Mucosa of stomach (tissue), 1 donor: ENCODE results near the gene FHL2.

Experiments
- H3K27me3 ChIP-seq: one replicate; pipeline ENCODE4 v1.7.0; 2013; ENCODE audit warnings: mild to moderate bottlenecking, low read length; ENCODE audit not compliant: control insufficient read depth, insufficient read depth
- H3K36me3 ChIP-seq: one replicate; pipeline ENCODE4 v1.7.0; 2013; ENCODE audit warnings: low read length; ENCODE audit not compliant: control insufficient read depth, insufficient read depth
- H3K4me1 ChIP-seq: one replicate; pipeline ENCODE4 v1.7.0; 2013; ENCODE audit warnings: mild to moderate bottlenecking, low read length; ENCODE audit not compliant: control insufficient read depth, insufficient read depth
- H3K4me3 ChIP-seq: one replicate; pipeline ENCODE4 v1.7.0; 2013; ENCODE audit warnings: low read length
- H3K9ac ChIP-seq: one replicate; pipeline ENCODE4 v1.7.0; 2013; ENCODE audit warnings: mild to moderate bottlenecking, low read length, moderate library complexity
- H3K9me3 ChIP-seq: one replicate; pipeline ENCODE4 v1.7.0; 2013; ENCODE audit warnings: mild to moderate bottlenecking, low read length, moderate library complexity; ENCODE audit not compliant: control insufficient read depth
- donor health status: Pancreatic carcinoma.

FHL2 gene

DNA sequence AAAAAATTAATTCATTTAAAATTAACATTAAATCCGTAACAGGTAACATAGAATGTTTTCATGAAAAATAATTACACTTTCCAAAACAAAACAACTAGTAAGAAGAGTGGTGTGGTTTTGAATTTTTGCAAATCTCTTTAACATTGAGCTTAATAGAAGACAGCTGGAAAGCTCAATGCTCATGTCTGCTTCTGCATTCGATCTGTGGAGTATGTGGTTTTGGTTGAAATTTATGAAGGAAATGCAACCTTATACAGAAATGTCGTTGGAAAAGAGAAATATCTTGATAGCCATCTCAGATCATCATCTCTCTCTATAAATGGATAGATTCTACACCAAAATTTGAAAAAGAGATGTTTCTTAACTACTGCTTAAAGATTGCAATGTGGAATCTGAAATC, 17.3 kb upstream of the FHL2 start:
- no peak overlapping the region for H3K9ac ChIP-seq
- no peaks in the 10 kb centered on the region for H3K36me3 ChIP-seq
- H3K9me3 ChIP-seq: no peaks in the 10 kb centered on the region
- H3K27me3 ChIP-seq: no peaks in the 10 kb centered on the region
- H3K4me1 ChIP-seq: peaks cover 20% of the 10 kb centered on the region
- H3K4me3 ChIP-seq: no peak overlapping the region

DNA sequence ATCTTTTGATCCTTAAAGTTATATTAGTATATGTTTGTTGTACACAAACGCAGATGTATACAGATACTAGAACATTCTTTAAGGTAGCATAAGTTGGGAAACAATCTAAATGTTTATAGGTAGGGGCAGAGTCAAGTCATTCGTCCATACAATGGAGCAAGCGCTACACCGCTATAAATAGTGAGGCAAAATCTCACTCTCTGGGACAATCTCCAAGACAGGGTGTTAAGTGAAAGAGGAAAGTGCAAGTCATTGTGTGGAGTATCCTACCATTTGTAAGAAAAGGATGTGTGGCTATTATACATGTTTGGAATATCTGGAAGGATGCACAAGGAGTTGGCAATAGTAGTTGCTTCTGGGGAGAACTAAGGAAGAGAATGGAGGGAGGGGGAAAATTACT, 16.2 kb upstream of the FHL2 start:
- no peak overlapping the region for H3K9ac ChIP-seq
- H3K4me1 ChIP-seq: peaks cover 31% of the 10 kb centered on the region
- no peak overlapping the region for H3K4me3 ChIP-seq
- no peaks in the 10 kb centered on the region for H3K36me3 ChIP-seq
- no peaks in the 10 kb centered on the region for H3K9me3 ChIP-seq
- no peaks in the 10 kb centered on the region for H3K27me3 ChIP-seq

- Histone ChIP-seq H3K4me1 (peaks cover 44% of the 10 kb centered on the region), H3K27me3 (no peaks in the 10 kb centered on the region), H3K9ac (no peak overlapping the region), H3K36me3 (no peaks in the 10 kb centered on the region), H3K4me3 (no peak overlapping the region), H3K9me3 (no peaks in the 10 kb centered on the region)
Observed at GRCh38 chr2:105413206-105413605, 14.4 kb upstream of the FHL2 start.

DNA sequence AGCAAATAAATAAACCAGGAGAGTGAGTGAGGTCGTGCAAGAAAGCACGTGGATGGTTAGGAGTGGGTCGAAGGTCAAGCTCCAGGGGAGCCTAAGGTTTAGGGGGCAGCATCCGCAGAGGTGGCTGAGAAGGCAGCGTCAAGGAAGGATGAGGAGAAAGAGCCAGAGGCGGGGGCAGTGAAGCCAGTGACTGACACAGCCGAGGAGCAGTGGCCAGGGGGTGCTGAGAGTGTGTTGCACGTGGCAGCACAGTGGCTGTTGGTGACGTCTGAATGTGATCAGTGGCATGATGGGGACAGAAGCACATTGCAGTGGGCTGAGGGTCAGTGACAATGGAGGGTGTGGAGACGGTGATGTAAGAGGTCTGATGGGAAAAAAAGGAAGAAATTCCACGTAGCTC, 13.7 kb upstream of the FHL2 start:
- H3K36me3 ChIP-seq: no peaks in the 10 kb centered on the region
- H3K9me3 ChIP-seq: no peaks in the 10 kb centered on the region
- no peak overlapping the region for H3K9ac ChIP-seq
- no peaks in the 10 kb centered on the region for H3K27me3 ChIP-seq
- H3K4me3 ChIP-seq: no peak overlapping the region
- H3K4me1 ChIP-seq: peaks cover 40% of the 10 kb centered on the region

DNA sequence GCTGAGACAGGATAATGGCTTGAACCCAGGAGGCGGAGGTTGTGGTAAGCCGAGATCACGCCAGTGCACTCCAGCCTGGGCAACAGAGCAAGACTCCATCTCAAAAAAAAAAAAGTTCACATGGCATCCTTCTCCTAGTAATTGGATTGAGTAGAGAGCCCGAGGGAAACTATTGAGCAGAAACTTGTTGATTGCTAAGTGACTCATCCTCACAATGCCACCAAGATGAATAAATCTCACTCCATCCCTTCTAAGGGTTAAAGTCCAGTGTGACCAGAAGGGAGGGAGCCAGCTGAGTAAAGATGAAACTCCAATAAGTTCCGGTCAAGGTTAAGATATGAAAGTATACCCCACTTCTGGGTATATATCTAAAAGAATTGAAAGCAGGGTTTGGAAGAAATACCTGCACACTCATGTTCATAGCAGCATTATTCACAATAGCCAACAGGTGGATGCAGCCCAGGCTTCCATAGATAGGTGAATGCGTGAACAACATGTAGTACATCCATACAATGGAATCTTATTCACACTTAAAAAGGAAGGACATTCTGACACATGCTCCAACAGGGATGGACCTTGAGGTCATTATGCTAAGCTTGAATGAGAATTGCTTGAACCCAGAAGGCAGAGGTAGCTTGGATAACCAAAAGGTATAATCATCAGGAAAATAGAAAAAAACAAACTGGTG, 13.0 kb upstream of the FHL2 start:
- Histone ChIP-seq H3K36me3 (no peaks in the 10 kb centered on the region), H3K9me3 (no peaks in the 10 kb centered on the region), H3K4me3 (peak overlapping the region; percentile 18), H3K9ac (peak overlapping the region; percentile 14), H3K4me1 (peaks cover 40% of the 10 kb centered on the region), H3K27me3 (no peaks in the 10 kb centered on the region)

- no peaks in the 10 kb centered on the region for H3K36me3 ChIP-seq
- no peaks in the 10 kb centered on the region for H3K9me3 ChIP-seq
- no peak overlapping the region for H3K9ac ChIP-seq
- no peaks in the 10 kb centered on the region for H3K27me3 ChIP-seq
- H3K4me1 ChIP-seq: peaks cover 43% of the 10 kb centered on the region
- no peak overlapping the region for H3K4me3 ChIP-seq
Observed at GRCh38 chr2:105410554-105410953, 11.7 kb upstream of the FHL2 start.

DNA sequence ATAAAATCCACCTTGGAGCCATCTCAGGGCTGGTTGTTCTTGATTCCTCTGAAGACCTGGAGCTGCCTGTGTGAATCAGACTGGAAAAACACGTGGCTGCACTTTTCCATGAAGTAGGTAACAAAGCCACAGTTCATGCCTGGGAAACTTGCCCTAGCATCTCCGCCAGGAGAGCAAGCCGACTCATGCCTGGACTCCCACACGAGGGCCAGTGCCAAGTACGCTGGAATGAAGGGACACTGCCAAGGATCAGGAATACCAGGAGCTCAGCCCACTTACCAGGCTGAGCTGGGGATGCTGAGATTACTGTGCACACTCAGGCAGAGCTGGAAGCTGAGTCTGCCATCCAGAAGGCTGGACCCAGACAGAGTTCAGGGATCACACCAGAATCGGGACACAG, 10.9 kb upstream of the FHL2 start:
- Histone ChIP-seq H3K4me1 (peaks cover 49% of the 10 kb centered on the region), H3K4me3 (no peak overlapping the region)

DNA sequence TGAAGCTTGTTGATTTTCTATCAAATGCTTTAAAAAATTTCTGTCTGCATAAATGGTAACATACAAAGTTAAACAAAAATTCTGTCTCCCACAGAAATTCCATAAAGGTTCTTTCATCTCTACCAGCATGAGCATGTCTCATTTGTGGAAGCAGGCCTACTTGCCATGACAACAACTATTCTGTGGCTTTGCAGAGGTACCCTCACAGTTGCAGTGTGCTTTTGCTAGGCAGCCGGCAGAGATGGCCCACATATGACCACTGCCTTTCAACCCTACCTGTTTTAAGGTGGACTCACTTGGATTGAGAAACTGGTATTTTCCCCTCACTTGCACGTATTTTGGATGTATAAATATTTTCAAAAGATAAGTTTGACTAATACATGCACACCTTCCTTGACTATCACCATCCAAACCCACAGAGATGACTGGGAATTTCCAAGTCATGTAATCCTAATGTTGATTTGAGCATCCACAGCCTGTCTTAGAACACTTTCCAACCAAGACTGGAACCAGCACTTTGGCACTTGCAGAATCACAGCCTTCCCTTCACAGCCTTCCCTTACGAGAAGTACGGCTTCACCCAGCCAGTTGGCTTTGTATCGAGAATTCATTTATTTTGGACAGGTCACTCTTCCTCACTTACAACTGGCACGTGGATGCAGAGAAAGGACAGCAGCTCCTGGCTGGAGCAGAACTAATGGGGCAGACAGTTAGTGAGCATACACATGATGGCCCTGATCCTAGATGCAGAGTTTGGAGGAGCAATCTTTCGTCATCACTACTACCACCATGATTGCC, 9.3 kb upstream of the FHL2 start:
- peaks cover 64% of the 10 kb centered on the region for H3K4me1 ChIP-seq
- no peaks in the 10 kb centered on the region for H3K9me3 ChIP-seq
- no peak overlapping the region for H3K9ac ChIP-seq
- no peak overlapping the region for H3K4me3 ChIP-seq
- H3K27me3 ChIP-seq: no peaks in the 10 kb centered on the region
- H3K36me3 ChIP-seq: no peaks in the 10 kb centered on the region

More for the DNA sequence above, 10.9 kb upstream of the FHL2 start:
- Histone ChIP-seq H3K36me3 (no peaks in the 10 kb centered on the region), H3K9ac (no peak overlapping the region), H3K27me3 (no peaks in the 10 kb centered on the region), H3K9me3 (no peaks in the 10 kb centered on the region)

- no peak overlapping the region for H3K9ac ChIP-seq
- peaks cover 49% of the 10 kb centered on the region for H3K4me1 ChIP-seq
- H3K36me3 ChIP-seq: no peaks in the 10 kb centered on the region
Observed at GRCh38 chr2:105406221-105406620, 7.4 kb upstream of the FHL2 start.

DNA sequence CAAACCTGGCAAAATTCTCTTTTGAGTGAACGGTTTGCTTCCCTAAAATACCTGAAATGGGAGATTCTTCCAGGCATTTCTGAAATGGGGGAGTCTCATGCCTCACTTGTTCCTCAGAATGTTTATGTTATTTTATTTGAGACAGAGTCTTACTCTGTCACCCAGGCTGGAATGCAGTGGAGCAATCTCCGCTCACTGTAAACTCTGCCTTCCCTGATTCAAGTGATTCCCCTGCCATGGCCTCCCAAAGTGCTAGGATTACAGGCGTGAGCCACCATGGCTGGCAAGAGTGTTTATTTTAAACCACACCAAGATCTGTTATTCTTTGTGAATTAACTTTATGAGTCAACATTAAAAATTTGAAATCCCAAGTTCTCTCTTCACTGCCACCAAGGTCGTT, 6.4 kb upstream of the FHL2 start:
- no peak overlapping the region for H3K4me3 ChIP-seq
- H3K27me3 ChIP-seq: no peaks in the 10 kb centered on the region
- peaks cover 42% of the 10 kb centered on the region for H3K4me1 ChIP-seq
- no peak overlapping the region for H3K9ac ChIP-seq
- H3K36me3 ChIP-seq: no peaks in the 10 kb centered on the region
- H3K9me3 ChIP-seq: no peaks in the 10 kb centered on the region

More at GRCh38 chr2:105406221-105406620, 7.4 kb upstream of the FHL2 start:
- H3K9me3 ChIP-seq: no peaks in the 10 kb centered on the region
- no peaks in the 10 kb centered on the region for H3K27me3 ChIP-seq
- H3K4me3 ChIP-seq: no peak overlapping the region

DNA sequence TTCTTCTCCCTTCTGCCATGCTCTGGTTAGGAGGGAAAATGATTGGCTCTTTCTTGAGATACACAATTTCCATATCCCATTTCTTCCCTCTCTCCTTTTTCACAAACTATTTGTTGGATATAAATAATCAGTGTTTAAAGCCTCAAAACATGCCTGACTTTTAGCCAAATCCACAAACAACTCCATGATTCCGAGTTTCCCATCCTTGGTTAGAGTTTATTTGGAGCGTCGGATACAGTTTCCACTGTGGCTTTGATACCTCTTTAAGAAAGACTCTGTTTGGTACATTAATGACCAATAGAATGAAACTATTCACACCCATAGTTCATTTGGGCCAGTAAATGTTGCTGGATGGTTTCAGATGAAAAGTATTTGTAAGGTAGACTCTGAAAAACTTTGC, 5.9 kb upstream of the FHL2 start:
- peaks cover 40% of the 10 kb centered on the region for H3K4me1 ChIP-seq
- no peak overlapping the region for H3K9ac ChIP-seq
- H3K36me3 ChIP-seq: no peaks in the 10 kb centered on the region
- H3K9me3 ChIP-seq: no peaks in the 10 kb centered on the region
- no peaks in the 10 kb centered on the region for H3K27me3 ChIP-seq
- no peak overlapping the region for H3K4me3 ChIP-seq

DNA sequence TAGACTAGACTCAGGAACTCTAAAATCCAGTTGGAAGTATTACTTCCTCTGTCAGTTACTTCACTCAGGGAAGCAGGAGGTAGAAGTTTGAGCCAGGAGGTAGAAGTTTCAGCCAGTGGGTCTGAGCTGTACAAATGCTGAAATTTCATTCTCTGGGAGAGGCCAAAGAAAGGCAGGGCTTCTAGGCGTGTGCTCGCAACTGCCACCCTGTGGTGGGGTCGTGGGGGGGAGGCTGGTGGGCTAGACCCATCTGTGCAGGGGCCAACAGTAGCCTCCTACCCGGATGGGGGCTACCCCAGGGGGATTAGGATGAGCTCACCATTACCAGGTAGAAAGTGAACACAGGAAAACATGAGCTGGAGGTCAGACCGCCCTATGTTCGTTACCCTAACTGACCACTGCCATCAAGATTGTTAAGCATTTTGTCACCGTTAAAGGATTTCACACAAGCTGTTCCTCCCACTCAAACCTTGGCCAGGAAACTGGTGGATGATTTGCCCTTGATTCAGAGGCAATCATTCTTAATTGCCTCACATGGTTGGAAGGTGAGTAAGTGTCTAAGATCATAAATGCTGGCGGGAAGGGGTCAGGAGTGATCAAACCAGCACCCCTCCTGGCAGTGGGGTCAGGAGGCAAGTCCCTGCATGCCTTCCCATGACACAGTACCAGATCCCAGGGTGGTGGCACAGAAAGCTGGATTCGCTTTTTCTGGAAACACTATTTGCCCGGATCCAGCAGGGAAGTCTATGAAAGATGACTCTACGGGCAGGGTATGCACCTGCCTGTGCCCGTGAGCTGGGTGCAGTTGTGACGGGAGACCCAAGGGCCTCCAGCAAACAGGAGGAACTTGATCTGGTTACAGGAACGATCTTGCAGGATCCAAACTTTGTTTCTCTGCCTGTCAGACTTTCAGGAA, 5.2 kb upstream of the FHL2 start:
- Histone ChIP-seq H3K4me1 (peaks cover 39% of the 10 kb centered on the region), H3K36me3 (no peaks in the 10 kb centered on the region), H3K9me3 (no peaks in the 10 kb centered on the region), H3K27me3 (peaks cover 3% of the 10 kb centered on the region), H3K9ac (peak overlapping the region; percentile 41), H3K4me3 (no peak overlapping the region)
